ENCODE results near the gene RNF114.

The RNF114 gene

DNA sequence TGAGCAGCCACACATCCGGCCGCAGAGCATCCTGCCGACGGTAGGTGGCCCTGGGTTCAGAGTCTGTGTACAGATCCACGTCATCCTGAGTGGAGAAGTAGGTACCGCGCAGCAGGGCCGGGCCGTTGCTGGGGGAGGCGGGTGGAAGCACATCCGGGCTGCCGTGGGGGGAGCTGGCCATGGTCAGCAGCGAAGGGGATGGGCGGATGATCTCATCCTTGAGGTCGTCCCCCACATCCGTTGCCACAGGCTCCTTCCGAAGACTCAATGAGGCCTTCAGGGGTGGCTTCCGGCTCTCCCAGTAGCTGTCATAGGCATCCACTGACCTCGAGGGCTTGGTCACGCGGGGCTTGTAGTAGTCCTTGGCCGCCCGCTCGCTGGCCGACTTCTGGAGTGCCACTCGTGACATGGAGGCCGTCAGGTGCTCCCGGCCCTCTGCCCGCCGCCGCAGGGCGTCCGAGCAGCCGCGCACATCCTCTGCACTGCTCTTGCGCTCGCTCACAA, 30.0 kb upstream of the RNF114 start:
- no peak for DNase-seq (ENCODE audit: extremely low read depth, low read depth)
- TF ChIP-seq, protein P1, sequence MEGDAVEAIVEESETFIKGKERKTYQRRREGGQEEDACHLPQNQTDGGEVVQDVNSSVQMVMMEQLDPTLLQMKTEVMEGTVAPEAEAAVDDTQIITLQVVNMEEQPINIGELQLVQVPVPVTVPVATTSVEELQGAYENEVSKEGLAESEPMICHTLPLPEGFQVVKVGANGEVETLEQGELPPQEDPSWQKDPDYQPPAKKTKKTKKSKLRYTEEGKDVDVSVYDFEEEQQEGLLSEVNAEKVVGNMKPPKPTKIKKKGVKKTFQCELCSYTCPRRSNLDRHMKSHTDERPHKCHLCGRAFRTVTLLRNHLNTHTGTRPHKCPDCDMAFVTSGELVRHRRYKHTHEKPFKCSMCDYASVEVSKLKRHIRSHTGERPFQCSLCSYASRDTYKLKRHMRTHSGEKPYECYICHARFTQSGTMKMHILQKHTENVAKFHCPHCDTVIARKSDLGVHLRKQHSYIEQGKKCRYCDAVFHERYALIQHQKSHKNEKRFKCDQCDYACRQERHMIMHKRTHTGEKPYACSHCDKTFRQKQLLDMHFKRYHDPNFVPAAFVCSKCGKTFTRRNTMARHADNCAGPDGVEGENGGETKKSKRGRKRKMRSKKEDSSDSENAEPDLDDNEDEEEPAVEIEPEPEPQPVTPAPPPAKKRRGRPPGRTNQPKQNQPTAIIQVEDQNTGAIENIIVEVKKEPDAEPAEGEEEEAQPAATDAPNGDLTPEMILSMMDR (IDR thresholded peaks at IDR 0.05; ENCODE audit: low read depth, low read length): no peak

DNA sequence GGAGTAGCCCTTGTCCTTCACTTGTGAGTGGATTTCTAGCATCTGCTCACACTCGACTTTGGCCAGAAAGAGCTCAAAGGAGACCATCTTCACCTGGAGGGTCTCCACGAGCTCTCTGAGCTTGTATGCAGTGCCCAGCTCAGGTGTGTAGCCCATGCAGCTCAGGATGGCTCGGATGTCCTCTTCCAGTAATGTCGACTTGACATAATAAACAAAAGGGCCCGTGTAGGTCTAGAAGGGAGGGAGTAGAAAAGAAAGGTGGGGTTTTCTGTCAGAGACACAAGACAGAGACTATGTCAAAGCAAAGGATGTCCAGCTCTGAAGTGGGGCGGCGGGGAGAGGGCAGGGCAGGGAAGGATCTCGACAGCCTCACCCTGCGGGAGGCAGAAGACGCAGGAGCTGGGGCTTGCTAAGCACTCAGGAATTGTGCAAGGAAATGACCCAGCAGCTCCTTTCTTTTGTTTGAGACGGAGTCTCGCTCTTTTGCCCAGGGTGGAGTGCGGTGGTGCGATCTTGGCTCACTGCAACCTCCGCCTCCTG, 29.5 kb upstream of the RNF114 start:
- DNase-seq (ENCODE audit: extremely low read depth, low read depth): no peak
- TF ChIP-seq, protein P1 (IDR thresholded peaks at IDR 0.05; ENCODE audit: low read depth, low read length): no peak

DNA sequence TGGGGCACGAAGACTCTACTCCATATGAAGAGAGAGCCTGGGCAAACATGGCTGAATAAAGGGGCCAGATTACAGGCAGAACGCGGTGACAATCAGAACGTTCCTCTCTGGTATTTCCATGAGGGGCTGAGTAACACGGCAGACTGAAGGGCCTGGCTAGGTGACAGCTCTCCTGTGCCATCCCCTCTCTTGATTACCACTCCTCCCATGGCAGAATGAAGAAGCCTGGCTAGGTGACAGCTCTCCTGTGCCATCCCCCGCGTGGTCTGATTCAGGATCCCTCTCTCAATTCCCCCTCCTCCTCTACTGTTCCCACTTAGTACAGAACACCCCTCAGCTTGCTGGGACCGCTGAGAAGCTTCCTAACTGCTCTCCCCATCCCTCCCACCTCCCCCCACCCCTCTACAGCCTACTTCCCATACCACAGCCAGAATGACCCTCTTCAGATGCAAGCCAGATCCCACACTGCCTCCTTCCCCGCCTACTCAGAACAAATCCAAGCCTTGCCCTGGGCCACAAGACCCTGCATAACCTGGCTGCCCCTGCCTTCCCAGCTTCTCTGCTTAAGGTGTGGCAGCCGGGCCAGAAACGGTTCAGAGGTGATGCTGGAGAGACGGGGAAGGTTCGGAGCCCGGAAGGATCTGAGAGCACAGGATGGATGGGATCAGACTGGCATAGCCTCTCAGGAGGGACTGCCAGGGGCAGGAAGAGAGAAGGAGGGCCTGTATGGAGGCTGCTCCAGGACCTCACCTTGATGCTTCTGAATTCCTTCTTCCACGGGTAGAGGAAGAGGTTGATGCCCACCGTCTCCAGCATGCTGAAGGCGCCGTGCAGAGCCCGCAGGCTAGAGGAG, 28.6 kb upstream of the RNF114 start:
- TF ChIP-seq, protein P1 (IDR thresholded peaks at IDR 0.05; ENCODE audit: low read depth, low read length): no peak
- no peak for DNase-seq (ENCODE audit: extremely low read depth, low read depth)

DNA sequence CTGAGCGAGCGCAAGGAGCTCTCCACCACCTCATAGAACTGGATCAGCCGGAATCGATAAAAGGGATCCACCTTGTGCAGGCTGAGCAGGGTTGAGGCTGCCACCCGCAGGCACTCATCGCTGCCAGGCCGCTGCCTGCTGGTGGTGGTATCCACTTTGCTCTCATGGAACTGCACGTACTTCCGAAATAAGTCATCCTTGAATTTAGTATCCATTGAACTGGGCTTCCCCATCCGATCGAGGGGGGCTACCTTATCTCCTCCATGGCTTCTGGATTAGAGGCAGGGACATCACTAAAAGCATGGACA, 28.0 kb upstream of the RNF114 start:
- TF ChIP-seq, protein P1 (IDR thresholded peaks at IDR 0.05; ENCODE audit: low read depth, low read length): no peak
- no peak for DNase-seq (ENCODE audit: extremely low read depth, low read depth)

DNA sequence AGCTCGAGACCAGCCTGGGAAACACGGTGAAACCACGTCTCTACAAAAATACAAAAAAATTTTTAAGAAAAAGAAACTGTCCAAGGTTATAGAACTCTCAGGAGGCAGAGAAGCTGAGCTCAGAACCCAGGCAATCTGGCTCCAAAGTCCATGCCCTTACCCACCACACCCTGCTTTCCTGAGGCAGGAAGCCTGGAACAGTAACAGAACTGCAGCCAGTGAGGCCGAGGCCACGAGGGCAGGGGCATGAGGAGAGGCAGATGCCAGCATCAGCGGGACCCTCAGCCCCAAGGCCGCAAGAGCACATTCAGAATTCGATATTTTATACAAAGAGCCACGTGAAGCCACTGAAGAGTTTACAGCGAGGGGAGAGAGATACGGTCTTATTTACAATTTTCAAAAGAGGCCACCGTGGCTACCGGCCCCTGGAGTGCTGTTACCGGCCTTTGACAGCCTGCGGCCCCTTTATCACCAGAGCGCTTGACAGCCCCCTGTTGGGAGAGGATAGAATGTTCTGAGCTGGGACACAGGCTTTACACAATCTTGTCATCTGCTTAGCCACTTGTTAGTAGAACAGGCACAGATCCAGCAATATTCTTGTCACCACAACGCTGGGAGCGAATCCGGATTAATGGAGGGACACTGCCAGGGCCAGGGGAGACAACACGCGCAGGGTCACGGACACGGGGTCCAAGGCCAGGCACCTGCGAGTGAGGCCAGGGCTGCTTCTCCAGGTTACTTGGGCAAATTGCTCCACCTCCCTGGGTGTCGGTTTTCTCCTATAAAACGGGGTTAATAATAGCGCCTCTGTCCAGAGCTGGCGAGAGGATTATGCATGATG, 26.5 kb upstream of the RNF114 start:
- TF ChIP-seq, protein P1 (IDR thresholded peaks at IDR 0.05; ENCODE audit: low read depth, low read length): no peak; the same call in 1 of the 2 replicates
- DNase-seq (ENCODE audit: extremely low read depth, low read depth): no peak

DNA sequence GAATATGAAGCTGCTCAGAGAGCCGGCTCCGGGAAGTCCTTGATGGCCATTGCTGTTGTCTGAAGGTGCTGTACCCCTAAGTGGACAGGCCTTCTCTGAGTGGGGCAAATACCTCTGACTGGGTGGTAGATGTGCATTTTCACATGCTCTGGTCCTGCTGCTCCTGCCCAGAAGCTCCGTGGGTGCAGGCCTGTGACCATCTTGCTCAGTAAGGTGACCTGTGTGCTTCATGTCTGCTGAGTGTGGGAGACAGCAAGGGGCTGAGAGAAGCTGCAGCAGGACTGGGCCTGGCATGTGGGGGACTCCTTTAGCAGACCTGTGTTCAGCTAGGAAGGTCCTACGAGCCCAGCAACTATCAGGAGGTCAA, 25.9 kb upstream of the RNF114 start:
- TF ChIP-seq, protein P1 (IDR thresholded peaks at IDR 0.05; ENCODE audit: low read depth, low read length): no peak
- DNase-seq (ENCODE audit: extremely low read depth, low read depth): no peak

Data from AG09319 (cell line).